Colonic mucosa (tissue), 4 donors: ENCODE data around the gene HIVEP3. TPM values are rescaled to one million over a fixed set of nuclear protein-coding genes. Genes with fewer than 3 reads are reported as not detected.

Source experiments
- DNase-seq: peaks from one replicate; pipeline ENCODE4 v3.0.0-alpha.2; 2020
- H3K27ac ChIP-seq: fragments of 200-600 bp; one replicate; pipeline ENCODE4 v1.8.0; 2021
- H3K27me3 ChIP-seq: fragments of 200-600 bp; one replicate; pipeline ENCODE4 v1.8.0; 2021
- H3K36me3 ChIP-seq: fragments of 200-600 bp; one replicate; pipeline ENCODE4 v1.8.0; 2021
- H3K4me1 ChIP-seq: fragments of 200-600 bp; one replicate; pipeline ENCODE4 v1.8.0; 2021; ENCODE audit warnings: mild to moderate bottlenecking
- H3K4me3 ChIP-seq: fragments of 200-600 bp; one replicate; pipeline ENCODE4 v1.8.0; 2021
- H3K9ac ChIP-seq, 2 donors: one replicate each; pipeline ENCODE4 v1.7.0; 2013; ENCODE audit warnings: control low read depth in 2 of 2, low read depth in 2 of 2, low read length in 2 of 2
- H3K9me3 ChIP-seq: fragments of 200-600 bp; one replicate; pipeline ENCODE4 v1.8.0; 2021
- intact Hi-C: fragments of 100-400 bp; cut with DNase I; formaldehyde crosslinking; loops from one replicate; pipeline ENCODE4 v1.14.1; 2022
- total RNA-seq, 2 donors: library from RNA; stranded (reverse); fragmentation: NEBNext Ultra II Directional in 1 of 2; extraction: Animal tissue kit (Norgen Biotek cat#: 25700) in 1 of 2; gene quantifications; one replicate each; pipeline ENCODE4 v1.2.1, GENCODE V29; 2021
- TF ChIP-seq, protein P1 (sequence below): fragments of 200-600 bp; IDR thresholded peaks from one replicate; pipeline ENCODE4 v1.8.0; 2022; ENCODE audit warnings: antibody characterized with exemption, mild to moderate bottlenecking
- donor health status: healthy.
- donor health status: DM: no; HTN: no; CAD: no.
- donor health status: DM: no; HTN: no; CAD: no.

The HIVEP3 gene
- total RNA-seq, 2 donors from 2014 or later: 1.9 to 3.3 TPM

DNA sequence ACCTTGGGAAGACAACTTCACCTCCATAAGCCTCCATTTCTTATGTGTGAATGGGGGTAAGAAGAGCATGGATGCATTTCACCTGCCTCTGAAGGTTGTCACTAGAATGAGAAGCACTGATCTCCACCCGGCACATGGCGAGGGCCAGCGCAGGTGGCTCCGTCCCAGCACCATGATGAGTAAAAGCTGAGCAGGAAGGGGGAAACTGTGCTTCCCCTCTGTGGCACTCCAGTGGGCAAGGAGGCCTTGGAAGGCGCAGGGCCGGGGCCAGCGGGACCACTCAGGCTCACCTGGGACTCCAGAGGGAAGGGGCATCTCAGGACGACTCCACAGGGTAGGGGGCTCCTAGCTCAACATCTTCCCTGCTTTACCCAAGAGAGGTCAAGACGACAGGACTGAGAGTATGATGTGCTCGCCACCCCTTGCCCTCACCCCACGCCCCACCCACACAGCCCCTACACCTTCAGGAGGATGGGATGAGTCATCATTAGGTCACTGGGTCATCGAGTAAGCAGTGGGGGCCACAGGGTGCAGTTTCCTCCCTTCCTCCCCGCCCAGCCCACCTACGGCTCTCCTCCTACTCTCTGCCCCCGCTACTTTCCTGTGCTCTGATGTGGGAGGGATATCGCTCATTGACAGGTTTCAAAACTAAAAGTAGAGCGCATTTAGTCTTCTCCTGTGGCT is 112.1 kb downstream of the HIVEP3 start:
- Histone ChIP-seq H3K36me3 (no peaks in the 10 kb centered on the region), H3K27ac (no peak overlapping the region), H3K4me1 (no peaks in the 10 kb centered on the region), H3K9ac (no peak overlapping the region), H3K27me3 (no peaks in the 10 kb centered on the region), H3K4me3 (no peak overlapping the region), H3K9me3 (no peaks in the 10 kb centered on the region)
- intact Hi-C loops: no loop called here
- no peak for DNase-seq
- TF ChIP-seq, protein P1, sequence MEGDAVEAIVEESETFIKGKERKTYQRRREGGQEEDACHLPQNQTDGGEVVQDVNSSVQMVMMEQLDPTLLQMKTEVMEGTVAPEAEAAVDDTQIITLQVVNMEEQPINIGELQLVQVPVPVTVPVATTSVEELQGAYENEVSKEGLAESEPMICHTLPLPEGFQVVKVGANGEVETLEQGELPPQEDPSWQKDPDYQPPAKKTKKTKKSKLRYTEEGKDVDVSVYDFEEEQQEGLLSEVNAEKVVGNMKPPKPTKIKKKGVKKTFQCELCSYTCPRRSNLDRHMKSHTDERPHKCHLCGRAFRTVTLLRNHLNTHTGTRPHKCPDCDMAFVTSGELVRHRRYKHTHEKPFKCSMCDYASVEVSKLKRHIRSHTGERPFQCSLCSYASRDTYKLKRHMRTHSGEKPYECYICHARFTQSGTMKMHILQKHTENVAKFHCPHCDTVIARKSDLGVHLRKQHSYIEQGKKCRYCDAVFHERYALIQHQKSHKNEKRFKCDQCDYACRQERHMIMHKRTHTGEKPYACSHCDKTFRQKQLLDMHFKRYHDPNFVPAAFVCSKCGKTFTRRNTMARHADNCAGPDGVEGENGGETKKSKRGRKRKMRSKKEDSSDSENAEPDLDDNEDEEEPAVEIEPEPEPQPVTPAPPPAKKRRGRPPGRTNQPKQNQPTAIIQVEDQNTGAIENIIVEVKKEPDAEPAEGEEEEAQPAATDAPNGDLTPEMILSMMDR: no peak

DNA sequence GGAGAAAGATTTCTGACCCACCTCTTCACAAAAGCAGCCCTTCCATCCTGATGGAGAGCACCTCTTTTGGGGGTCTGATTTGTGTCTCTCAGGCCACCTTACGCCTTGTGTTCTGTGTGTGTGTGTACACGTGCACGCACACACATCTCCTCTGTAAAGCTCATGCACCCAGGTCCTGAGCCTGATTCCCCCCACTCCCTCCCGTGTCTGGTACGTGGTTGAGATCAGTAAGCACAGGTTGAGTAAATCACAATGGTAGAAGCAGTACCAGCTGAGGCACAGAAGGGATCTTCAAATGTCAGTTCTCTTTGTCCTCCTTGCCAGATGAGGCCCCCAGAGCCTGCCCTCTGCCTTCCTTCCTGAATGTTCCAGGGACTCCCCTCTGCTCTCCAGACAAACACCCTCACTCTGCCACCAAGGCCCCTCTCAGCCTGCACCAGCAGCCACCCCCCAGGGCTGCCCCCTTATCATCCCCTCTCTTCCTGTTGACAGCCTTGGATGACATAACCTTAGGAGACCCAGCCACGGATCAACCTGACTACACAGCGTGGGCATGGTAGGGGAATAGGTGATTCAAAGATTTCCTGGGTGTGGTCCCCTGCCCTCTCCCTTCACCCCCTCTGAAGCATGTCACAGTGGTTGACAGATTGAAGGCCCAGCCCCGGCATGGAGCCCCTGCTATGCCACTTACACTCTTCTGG is 112.8 kb downstream of the HIVEP3 start:
- Histone ChIP-seq H3K9ac (no peak overlapping the region), H3K27ac (no peak overlapping the region), H3K4me3 (no peak overlapping the region), H3K9me3 (no peaks in the 10 kb centered on the region), H3K27me3 (no peaks in the 10 kb centered on the region), H3K4me1 (no peaks in the 10 kb centered on the region), H3K36me3 (no peaks in the 10 kb centered on the region)
- no peak for DNase-seq
- TF ChIP-seq, protein P1: no peak
- intact Hi-C loops: no loop called here

GRCh38 chr1:41804176-41804575 is 114.5 kb downstream of the HIVEP3 start:
- Histone ChIP-seq H3K36me3 (no peaks in the 10 kb centered on the region), H3K27me3 (no peaks in the 10 kb centered on the region), H3K4me1 (no peaks in the 10 kb centered on the region), H3K9me3 (no peaks in the 10 kb centered on the region), H3K4me3 (no peak overlapping the region), H3K9ac (no peak overlapping the region), H3K27ac (no peak overlapping the region)
- intact Hi-C loops: no loop called here
- TF ChIP-seq, protein P1: no peak
- no peak for DNase-seq

DNA sequence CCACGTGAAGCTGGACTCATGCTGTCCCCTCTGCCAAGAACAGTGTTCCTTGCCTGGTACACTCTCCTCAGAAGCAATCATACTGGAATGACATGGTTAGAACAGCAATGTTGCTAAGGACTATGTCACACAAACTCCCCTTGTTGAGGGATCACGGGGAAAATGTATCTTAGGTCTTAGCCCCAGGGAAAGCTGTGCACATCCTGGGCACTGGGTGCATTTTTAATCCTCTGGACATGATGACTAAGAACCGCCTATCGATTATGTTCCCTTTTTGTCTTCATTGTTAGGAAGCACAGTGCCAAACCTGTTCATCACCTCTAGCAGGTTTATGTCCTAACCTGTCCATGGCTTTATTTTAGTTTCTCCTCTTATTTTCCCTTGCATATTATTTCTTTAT is 115.1 kb downstream of the HIVEP3 start:
- Histone ChIP-seq H3K27me3 (no peaks in the 10 kb centered on the region), H3K4me1 (no peaks in the 10 kb centered on the region), H3K27ac (no peak overlapping the region), H3K9me3 (no peaks in the 10 kb centered on the region), H3K4me3 (no peak overlapping the region), H3K9ac (no peak overlapping the region), H3K36me3 (no peaks in the 10 kb centered on the region)
- TF ChIP-seq, protein P1: no peak
- no peak for DNase-seq
- intact Hi-C loops: no loop called here

DNA sequence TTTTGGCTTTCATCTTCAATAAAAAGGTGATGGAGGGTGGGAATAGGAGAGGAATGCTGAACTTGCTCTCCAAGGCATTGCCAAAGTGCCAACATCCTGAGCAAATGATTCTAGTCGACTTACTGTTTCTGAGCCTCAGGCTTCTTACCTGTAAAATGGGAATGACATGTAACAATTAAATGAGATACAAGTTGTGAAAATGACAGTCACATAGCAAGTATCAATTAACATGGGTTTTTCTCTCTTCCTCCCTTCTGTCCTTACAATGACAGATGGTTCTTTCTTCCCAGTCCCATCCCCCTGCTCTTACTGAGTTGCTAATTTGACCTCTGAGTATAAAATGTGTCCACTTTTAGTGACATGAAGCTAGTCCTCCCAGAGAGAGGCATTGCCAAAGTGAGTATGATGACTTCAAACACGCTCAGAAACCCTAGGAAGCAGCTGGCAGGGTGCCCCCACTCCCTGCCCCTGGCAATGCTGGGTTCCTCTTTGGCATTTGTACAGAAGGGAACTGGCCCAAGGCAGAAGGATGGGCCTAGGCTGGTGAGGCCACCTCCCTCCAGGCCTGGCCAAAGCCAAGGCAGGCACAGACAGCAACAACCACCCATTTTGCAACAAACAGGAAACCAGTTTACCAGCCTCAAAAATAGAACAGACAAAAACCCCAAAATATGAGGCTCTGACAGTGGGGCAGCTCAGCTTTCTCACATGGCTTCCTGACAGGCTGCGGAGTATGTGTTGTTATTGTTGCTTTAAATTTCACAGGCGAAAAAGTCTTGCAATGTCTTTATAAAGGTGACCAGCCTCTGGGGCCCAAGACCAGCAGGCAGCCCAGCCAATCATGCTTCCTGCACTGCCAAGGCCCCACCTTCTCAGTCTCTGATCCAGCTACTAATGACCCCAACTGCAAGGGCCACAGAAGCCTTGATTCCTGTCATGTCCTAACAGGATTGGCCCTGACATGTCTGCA is 115.9 kb downstream of the HIVEP3 start:
- no peak for DNase-seq
- intact Hi-C loops: no loop called here
- no peaks in the 10 kb centered on the region for H3K4me1 ChIP-seq
- no peak overlapping the region for H3K9ac ChIP-seq
- no peak overlapping the region for H3K4me3 ChIP-seq
- no peaks in the 10 kb centered on the region for H3K36me3 ChIP-seq
- TF ChIP-seq, protein P1: no peak
- H3K9me3 ChIP-seq: no peaks in the 10 kb centered on the region
- H3K27ac ChIP-seq: no peak overlapping the region
- no peaks in the 10 kb centered on the region for H3K27me3 ChIP-seq
